Lower lobe of right lung (tissue), 2 donors: ENCODE measurements around the gene RPL34. TPM values are rescaled to one million over a fixed set of nuclear protein-coding genes. Genes with fewer than 3 reads are reported as not detected.

Source experiments
- ATAC-seq, 2 donors: fragments of 200-7000 bp; cut with Tn5 transposase; one replicate each; pipeline ENCODE4 v1.9.1; 2020 to 2022; ENCODE audit warnings: mild to moderate bottlenecking in 2 of 2, moderate library complexity in 2 of 2
- DNase-seq: peaks from one replicate; pipeline ENCODE4 v3.0.0-alpha.2; 2020
- H3K27ac ChIP-seq: fragments of 200-600 bp; one replicate; pipeline ENCODE4 v1.8.0; 2022
- H3K27me3 ChIP-seq: fragments of 200-600 bp; one replicate; pipeline ENCODE4 v1.8.0; 2022; ENCODE audit warnings: low read depth
- H3K36me3 ChIP-seq: fragments of 200-600 bp; one replicate; pipeline ENCODE4 v1.8.0; 2022; ENCODE audit warnings: mild to moderate bottlenecking
- H3K4me1 ChIP-seq: fragments of 200-600 bp; one replicate; pipeline ENCODE4 v1.8.0; 2022
- H3K4me3 ChIP-seq: fragments of 200-600 bp; one replicate; pipeline ENCODE4 v1.8.0; 2022; ENCODE audit warnings: mild to moderate bottlenecking
- H3K9me3 ChIP-seq: fragments of 200-600 bp; one replicate; pipeline ENCODE4 v1.8.0; 2022
- CTCF ChIP-seq: fragments of 200-600 bp; IDR thresholded peaks from one replicate; pipeline ENCODE4 v1.8.0; 2022; ENCODE audit warnings: antibody characterized with exemption, mild to moderate bottlenecking
- intact Hi-C: fragments of 100-400 bp; cut with DNase I; formaldehyde crosslinking; loops from one replicate; pipeline ENCODE4 v1.11.0; 2022
- total RNA-seq: library from RNA; stranded (reverse); fragmentation: NEBNext Ultra II Directional; extraction: Animal tissue kit (Norgen Biotek cat#: 25700); gene quantifications from one replicate; pipeline ENCODE4 v1.2.1, GENCODE V29; 2021
- donor health status: DM: no; HTN: yes; CAD: no; lungs with severe emphysema.

RPL34 gene
- total RNA-seq, 1 donor from 2014 or later: 1,009 TPM

- no peak for ATAC-seq
- Histone ChIP-seq H3K27ac (no peak overlapping the region), H3K4me3 (no peak overlapping the region), H3K9me3 (no peaks in the 10 kb centered on the region), H3K36me3 (no peaks in the 10 kb centered on the region), H3K4me1 (no peaks in the 10 kb centered on the region), H3K27me3 (no peaks in the 10 kb centered on the region)
- no peak for DNase-seq
- intact Hi-C loops: no loop called here
- TF ChIP-seq CTCF: no peak
These were observed 19.3 kb upstream of the RPL34 start for GRCh38 chr4:108601106-108601505.

GRCh38 chr4:108601532-108601931 lies 18.8 kb upstream of the RPL34 start:
- H3K9me3 ChIP-seq: no peaks in the 10 kb centered on the region
- no peak overlapping the region for H3K4me3 ChIP-seq
- no peak for TF ChIP-seq CTCF
- H3K36me3 ChIP-seq: no peaks in the 10 kb centered on the region
- H3K27me3 ChIP-seq: no peaks in the 10 kb centered on the region
- ATAC-seq: no peak
- H3K27ac ChIP-seq: no peak overlapping the region
- DNase-seq: no peak
- no peaks in the 10 kb centered on the region for H3K4me1 ChIP-seq
- intact Hi-C loops: no loop called here

GRCh38 chr4:108602163-108602562 lies 18.2 kb upstream of the RPL34 start:
- no peak for DNase-seq
- intact Hi-C loops: no loop called here
- Histone ChIP-seq H3K27ac (no peak overlapping the region), H3K27me3 (no peaks in the 10 kb centered on the region), H3K4me3 (no peak overlapping the region), H3K36me3 (no peaks in the 10 kb centered on the region), H3K9me3 (no peaks in the 10 kb centered on the region), H3K4me1 (no peaks in the 10 kb centered on the region)
- no peak for ATAC-seq
- no peak for TF ChIP-seq CTCF

GRCh38 chr4:108607079-108607815 lies 13.1 kb upstream of the RPL34 start:
- ATAC-seq (no peak), DNase-seq (no peak)
- H3K36me3 ChIP-seq: no peaks in the 10 kb centered on the region
- no peaks in the 10 kb centered on the region for H3K9me3 ChIP-seq
- H3K27ac ChIP-seq: no peak overlapping the region
- H3K4me3 ChIP-seq: no peak overlapping the region
- intact Hi-C loops: no loop called here
- no peaks in the 10 kb centered on the region for H3K27me3 ChIP-seq
- no peaks in the 10 kb centered on the region for H3K4me1 ChIP-seq
- no peak for TF ChIP-seq CTCF

GRCh38 chr4:108611365-108611764 lies 9.0 kb upstream of the RPL34 start:
- DNase-seq (no peak), ATAC-seq (no peak)
- TF ChIP-seq CTCF: no peak
- Histone ChIP-seq H3K9me3 (no peaks in the 10 kb centered on the region), H3K4me1 (no peaks in the 10 kb centered on the region), H3K27ac (no peak overlapping the region), H3K27me3 (no peaks in the 10 kb centered on the region), H3K4me3 (peak overlapping the region; percentile 4), H3K36me3 (no peaks in the 10 kb centered on the region)
- intact Hi-C loops: no loop called here
